Astrocyte (in vitro differentiated cells and primary cell): ENCODE data around the gene XYLT1. TPM values are rescaled to one million over a fixed set of nuclear protein-coding genes. Genes with fewer than 3 reads are reported as not detected.

ENCODE experiments used
- DNase-seq: peaks from one replicate; pipeline ENCODE4 v3.0.0-alpha.2; 2010; ENCODE audit warnings: low read depth
- FAIRE-seq: peaks from 2 replicates; lab custom pipeline; 2011; peaks lifted over from hg19 to GRCh38; lab: Jason Lieb, UNC
- H2AFZ ChIP-seq: 2 replicates; pipeline ENCODE4 v1.6.0; 2012; ENCODE audit warnings: low read depth, low read length, inconsistent platforms
- H3K27ac ChIP-seq: 2 replicates; pipeline ENCODE4 v1.5.1; 2011; ENCODE audit warnings: low read depth, low read length, inconsistent platforms
- H3K27me3 ChIP-seq: 2 replicates; pipeline ENCODE4 v1.6.0; 2011; ENCODE audit warnings: low read length, inconsistent platforms; ENCODE audit not compliant: insufficient read depth
- H3K36me3 ChIP-seq: 2 replicates; pipeline ENCODE4 v1.5.1; 2011; ENCODE audit warnings: low read length, inconsistent platforms; ENCODE audit not compliant: insufficient read depth
- H3K4me1 ChIP-seq: 2 replicates; pipeline ENCODE4 v1.5.1; 2011; ENCODE audit warnings: low read length, inconsistent platforms; ENCODE audit not compliant: insufficient read depth
- H3K4me2 ChIP-seq: 2 replicates; pipeline ENCODE4 v1.6.0; 2012; ENCODE audit warnings: low read length, inconsistent platforms
- H3K4me3 ChIP-seq: 2 replicates; pipeline ENCODE4 v1.5.1; 2011; ENCODE audit warnings: low read depth, mild to moderate bottlenecking, low read length, inconsistent platforms; ENCODE audit not compliant: insufficient read depth
- H3K79me2 ChIP-seq: 2 replicates; pipeline ENCODE4 v1.6.0; 2012; ENCODE audit warnings: mild to moderate bottlenecking, low read length, inconsistent platforms; ENCODE audit not compliant: insufficient read depth
- H3K9ac ChIP-seq: 2 replicates; pipeline ENCODE4 v1.6.0; 2012; ENCODE audit warnings: mild to moderate bottlenecking, low read length, inconsistent platforms
- H3K9me3 ChIP-seq: 2 replicates; pipeline ENCODE4 v1.5.1; 2012; ENCODE audit warnings: low read depth, mild to moderate bottlenecking, low read length, inconsistent platforms; ENCODE audit not compliant: insufficient read depth
- H4K20me1 ChIP-seq: 2 replicates; pipeline ENCODE4 v1.6.0; 2012; ENCODE audit warnings: low read length, inconsistent platforms; ENCODE audit not compliant: insufficient read depth
- H3K27ac Mint-ChIP-seq: one replicate; pipeline ENCODE4 v1.8.0; 2021; ENCODE audit warnings: mild to moderate bottlenecking, mixed read lengths; ENCODE audit not compliant: unreplicated experiment
- H3K27me3 Mint-ChIP-seq: one replicate; pipeline ENCODE4 v1.8.0; 2021; ENCODE audit warnings: low read depth, mixed read lengths; ENCODE audit not compliant: unreplicated experiment
- H3K36me3 Mint-ChIP-seq: one replicate; pipeline ENCODE4 v1.8.0; 2021; ENCODE audit warnings: low read depth, mixed read lengths; ENCODE audit not compliant: unreplicated experiment
- H3K4me1 Mint-ChIP-seq: one replicate; pipeline ENCODE4 v1.8.0; 2021; ENCODE audit warnings: low read depth, mixed read lengths; ENCODE audit not compliant: unreplicated experiment
- H3K4me3 Mint-ChIP-seq: one replicate; pipeline ENCODE4 v1.8.0; 2021; ENCODE audit warnings: mild to moderate bottlenecking, moderate library complexity, mixed read lengths; ENCODE audit not compliant: unreplicated experiment
- H3K9me3 Mint-ChIP-seq: one replicate; pipeline ENCODE4 v1.8.0; 2021; ENCODE audit warnings: mild to moderate bottlenecking, mixed read lengths; ENCODE audit not compliant: unreplicated experiment
- CTCF ChIP-seq: IDR thresholded peaks from 2 replicates; pipeline ENCODE4 v1.5.1; 2011; ENCODE audit warnings: low read depth, mild to moderate bottlenecking, inconsistent platforms, low read length, moderate library complexity; ENCODE audit not compliant: insufficient read depth
- EZH2 ChIP-seq: IDR thresholded peaks from 2 replicates; pipeline ENCODE4 v1.6.1; 2012; ENCODE audit warnings: mild to moderate bottlenecking, low read length, inconsistent platforms; ENCODE audit not compliant: insufficient read depth
- total RNA-seq: library from RNA; stranded (reverse); gene quantifications from 2 replicates; pipeline ENCODE4 v1.2.1, GENCODE V29; 2021

The XYLT1 gene
- total RNA-seq, 1 donor from 2014 or later, result 22.9 TPM

- Histone ChIP-seq H3K9me3 (no peaks in the 10 kb centered on the region), H4K20me1 (peaks cover 51% of the 10 kb centered on the region), H3K27me3 (peaks cover 4% of the 10 kb centered on the region), H3K27ac (peak overlapping the region; percentile 59), H3K4me2 (peak overlapping the region; percentile 96), H3K4me3 (peak overlapping the region; percentile 78), H3K9ac (peak overlapping the region; percentile 91), H2AFZ (no peak overlapping the region), H3K36me3 (peaks cover 4% of the 10 kb centered on the region), H3K4me1 (peaks cover 26% of the 10 kb centered on the region), H3K79me2 (peaks cover 60% of the 10 kb centered on the region)
- no peak for TF ChIP-seq CTCF
- TF ChIP-seq EZH2, result no peak
- DNase-seq (peak; percentile 72), FAIRE-seq (peak; percentile 63)
- Mint-ChIP-seq H3K27ac (peak overlapping the region; percentile 90), H3K36me3 (no peaks in the 10 kb centered on the region), H3K27me3 (peaks cover 9% of the 10 kb centered on the region), H3K4me3 (peak overlapping the region; percentile 91), H3K9me3 (no peaks in the 10 kb centered on the region), H3K4me1 (peaks cover 30% of the 10 kb centered on the region)
Observed at GRCh38 chr16:17469011-17469740, 1.6 kb downstream of the XYLT1 start.

- no peaks in the 10 kb centered on the region for H3K9me3 Mint-ChIP-seq
- Histone ChIP-seq H3K79me2 (peaks cover 64% of the 10 kb centered on the region), H4K20me1 (peaks cover 55% of the 10 kb centered on the region), H3K4me2 (peak overlapping the region; percentile 96), H3K36me3 (peaks cover 4% of the 10 kb centered on the region), H3K27me3 (no peaks in the 10 kb centered on the region), H3K4me1 (peaks cover 24% of the 10 kb centered on the region), H3K9me3 (no peaks in the 10 kb centered on the region), H2AFZ (no peak overlapping the region), H3K27ac (peak overlapping the region; percentile 59), H3K4me3 (peak overlapping the region; percentile 78), H3K9ac (peak overlapping the region; percentile 91)
- TF ChIP-seq CTCF, result no peak
- no peak for TF ChIP-seq EZH2
- H3K4me1 Mint-ChIP-seq, result peaks cover 27% of the 10 kb centered on the region
- H3K27me3 Mint-ChIP-seq, result peaks cover 6% of the 10 kb centered on the region
- DNase-seq, result no peak
- H3K27ac Mint-ChIP-seq, result peak overlapping the region; percentile 63
- H3K36me3 Mint-ChIP-seq, result no peaks in the 10 kb centered on the region
- peak overlapping the region; percentile 91 for H3K4me3 Mint-ChIP-seq
- no peak for FAIRE-seq
Observed at GRCh38 chr16:17468611-17469010, 2.1 kb downstream of the XYLT1 start.

- Mint-ChIP-seq H3K9me3 (peaks cover 1% of the 10 kb centered on the region), H3K27ac (no peak overlapping the region), H3K27me3 (peaks cover 3% of the 10 kb centered on the region), H3K36me3 (no peaks in the 10 kb centered on the region), H3K4me3 (peak overlapping the region; percentile 91), H3K4me1 (peaks cover 27% of the 10 kb centered on the region)
- peaks cover 24% of the 10 kb centered on the region for H3K4me1 ChIP-seq
- H2AFZ ChIP-seq, result no peak overlapping the region
- no peaks in the 10 kb centered on the region for H3K9me3 ChIP-seq
- H3K27me3 ChIP-seq, result no peaks in the 10 kb centered on the region
- H3K27ac ChIP-seq, result no peak overlapping the region
- peak overlapping the region; percentile 91 for H3K9ac ChIP-seq
- FAIRE-seq (peak; percentile 5), DNase-seq (peak; percentile 37)
- peaks cover 61% of the 10 kb centered on the region for H4K20me1 ChIP-seq
- peaks cover 70% of the 10 kb centered on the region for H3K79me2 ChIP-seq
- TF ChIP-seq CTCF, result peak; percentile 54
- TF ChIP-seq EZH2, result no peak
- peak overlapping the region; percentile 78 for H3K4me3 ChIP-seq
- H3K36me3 ChIP-seq, result peaks cover 4% of the 10 kb centered on the region
- H3K4me2 ChIP-seq, result peak overlapping the region; percentile 96
Observed at GRCh38 chr16:17467923-17468540, 2.7 kb downstream of the XYLT1 start.
